Uterine smooth muscle cell (primary cell): Measurements from ENCODE around the gene PRKD3. TPM values are rescaled to one million over a fixed set of nuclear protein-coding genes. Genes with fewer than 3 reads are reported as not detected.

Experiments
- total RNA-seq: library from RNA; depleted of rRNA; stranded (reverse); fragments of >200 nt; gene quantifications from 2 replicates; pipeline ENCODE4 v1.2.3, GENCODE V29; 2014

The PRKD3 gene
- total RNA-seq: 72.6 and 80.0 TPM in 2 replicates

GRCh38 chr2:37324786-37325624 is at the start of gene PRKD3:
Gene PRKD3, minus strand, starts transcription at chr2:37324833. Its CDS starts 8,309 bp downstream, at chr2:37316524.

GRCh38 chr2:37344453-37345361 is 20.1 kb upstream of the PRKD3 start, which contains the start of gene QPCT:
Gene QPCT, plus strand, starts transcription at chr2:37344630. Its CDS starts 102 bp downstream, at chr2:37344732.

Other genes with a start within 250 kb of the PRKD3 start
- gene HEATR5B, start 240.5 kb downstream of the PRKD3 start, total RNA-seq: 24.1 and 26.8 TPM in 2 replicates
- gene GPATCH11, start 240.3 kb downstream of the PRKD3 start, total RNA-seq: 7.6 and 12.9 TPM in 2 replicates
- 45.1 and 51.0 TPM in 2 replicates for gene EIF2AK2, start 167.9 kb downstream of the PRKD3 start, total RNA-seq
- not detected in 2 replicates for gene SULT6B1, start 136.2 kb downstream of the PRKD3 start, total RNA-seq
- gene CEBPZOS, start 128.3 kb downstream of the PRKD3 start, total RNA-seq: 15.6 and 17.9 TPM in 2 replicates
- gene CEBPZ, start 93.2 kb downstream of the PRKD3 start, total RNA-seq: 59.6 and 81.5 TPM in 2 replicates
- 20.4 and 20.7 TPM in 2 replicates for gene NDUFAF7, start 93.2 kb downstream of the PRKD3 start, total RNA-seq
- gene QPCT, start 19.8 kb upstream of the PRKD3 start, total RNA-seq: 30.5 and 43.6 TPM in 2 replicates